T-helper 2 cell treated with Interferon-gamma antibody and Interleukin-4, amounts not matched to agents 5 μg/mL and 100 μg/mL, for 36 hours (primary cell): ENCODE measurements around the gene CDCP2.

Experiments used
- DNase-seq: peaks from one replicate; pipeline ENCODE4 v3.0.0; 2021; ENCODE audit warnings: low spot score
- H3K27ac Mint-ChIP-seq: one replicate; pipeline ENCODE4 v1.8.0; 2021; ENCODE audit warnings: mild to moderate bottlenecking, mixed read lengths
- H3K27me3 Mint-ChIP-seq: one replicate; pipeline ENCODE4 v1.8.0; 2021; ENCODE audit warnings: low read depth, mixed read lengths
- H3K36me3 Mint-ChIP-seq: one replicate; pipeline ENCODE4 v1.8.0; 2021; ENCODE audit warnings: low read depth, mixed read lengths
- H3K4me1 Mint-ChIP-seq: one replicate; pipeline ENCODE4 v1.8.0; 2021; ENCODE audit warnings: low read depth, mixed read lengths
- H3K4me3 Mint-ChIP-seq: one replicate; pipeline ENCODE4 v1.8.0; 2022; ENCODE audit warnings: mild to moderate bottlenecking, moderate library complexity, mixed read lengths
- H3K9me3 Mint-ChIP-seq: one replicate; pipeline ENCODE4 v1.8.0; 2021; ENCODE audit warnings: mixed read lengths

CDCP2 gene

DNA sequence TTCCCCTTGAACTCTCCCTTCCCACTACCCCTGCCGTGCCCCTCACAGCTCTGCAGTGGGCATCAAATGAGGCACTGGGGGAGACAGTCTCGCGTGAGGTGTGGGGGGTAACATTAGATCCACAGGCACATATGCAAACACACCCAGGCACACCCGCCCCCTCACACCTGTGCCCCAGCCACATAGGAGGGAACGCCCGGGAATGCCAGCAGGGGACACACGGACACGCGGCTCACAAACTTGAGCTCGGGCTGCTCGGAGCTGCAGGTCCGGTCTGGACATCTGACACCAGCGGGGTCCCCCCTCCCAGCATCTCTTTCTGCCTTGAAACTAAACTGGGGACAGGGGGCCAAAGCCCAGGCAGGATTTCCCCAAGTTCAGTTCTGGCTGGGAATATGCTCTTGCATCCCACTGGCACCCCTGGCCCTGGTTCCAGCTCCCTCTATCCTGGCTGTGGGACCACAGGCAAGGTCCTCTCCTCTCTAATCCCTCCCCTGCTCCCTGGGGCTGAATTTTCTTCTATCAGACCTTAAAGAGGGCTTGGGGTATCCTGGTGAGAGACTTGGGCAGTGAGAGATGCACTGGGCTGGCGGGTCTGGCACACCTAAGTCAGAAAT, 30.6 kb downstream of the CDCP2 start:
- no peaks in the 10 kb centered on the region for H3K9me3 Mint-ChIP-seq
- peaks cover 11% of the 10 kb centered on the region for H3K27me3 Mint-ChIP-seq
- H3K4me3 Mint-ChIP-seq, result peak overlapping the region; percentile 41
- no peaks in the 10 kb centered on the region for H3K36me3 Mint-ChIP-seq
- no peak for DNase-seq
- H3K4me1 Mint-ChIP-seq, result no peaks in the 10 kb centered on the region
- no peak overlapping the region for H3K27ac Mint-ChIP-seq

DNA sequence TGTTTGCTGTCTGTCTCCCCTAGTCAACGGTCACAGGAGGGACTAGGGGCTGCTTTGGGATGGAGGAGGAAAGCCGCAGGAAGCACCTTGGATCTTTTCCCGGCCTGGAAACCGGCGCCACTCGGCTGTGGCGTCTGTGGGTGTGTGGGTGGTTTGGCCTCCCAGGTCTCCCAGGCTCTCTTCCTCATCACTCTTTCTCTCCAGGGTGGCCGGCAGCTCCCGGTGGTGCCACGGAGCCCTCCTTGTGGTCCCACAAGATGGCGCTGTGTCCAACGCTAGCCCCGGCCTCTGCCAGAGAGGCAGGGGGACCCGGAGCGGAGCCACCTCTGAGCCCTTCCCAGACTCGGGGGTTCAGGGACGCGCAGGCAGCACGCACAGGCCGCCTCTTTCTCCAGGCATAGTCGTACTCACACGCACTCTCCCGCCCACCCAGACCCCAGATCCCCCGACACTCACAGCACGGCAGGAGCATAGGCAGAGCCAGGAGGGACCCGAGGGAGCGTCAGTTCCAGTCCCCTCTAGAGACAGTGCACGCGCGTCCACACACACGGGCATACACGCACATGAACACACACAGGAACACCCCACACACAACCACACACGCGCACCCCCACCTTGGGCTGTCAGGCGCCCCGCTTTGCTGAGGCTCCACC, 31.2 kb downstream of the CDCP2 start:
- no peaks in the 10 kb centered on the region for H3K9me3 Mint-ChIP-seq
- DNase-seq, result peak; percentile 52
- H3K4me3 Mint-ChIP-seq, result peak overlapping the region; percentile 41
- no peaks in the 10 kb centered on the region for H3K36me3 Mint-ChIP-seq
- H3K27me3 Mint-ChIP-seq, result peaks cover 11% of the 10 kb centered on the region
- H3K27ac Mint-ChIP-seq, result no peak overlapping the region
- no peaks in the 10 kb centered on the region for H3K4me1 Mint-ChIP-seq

DNA sequence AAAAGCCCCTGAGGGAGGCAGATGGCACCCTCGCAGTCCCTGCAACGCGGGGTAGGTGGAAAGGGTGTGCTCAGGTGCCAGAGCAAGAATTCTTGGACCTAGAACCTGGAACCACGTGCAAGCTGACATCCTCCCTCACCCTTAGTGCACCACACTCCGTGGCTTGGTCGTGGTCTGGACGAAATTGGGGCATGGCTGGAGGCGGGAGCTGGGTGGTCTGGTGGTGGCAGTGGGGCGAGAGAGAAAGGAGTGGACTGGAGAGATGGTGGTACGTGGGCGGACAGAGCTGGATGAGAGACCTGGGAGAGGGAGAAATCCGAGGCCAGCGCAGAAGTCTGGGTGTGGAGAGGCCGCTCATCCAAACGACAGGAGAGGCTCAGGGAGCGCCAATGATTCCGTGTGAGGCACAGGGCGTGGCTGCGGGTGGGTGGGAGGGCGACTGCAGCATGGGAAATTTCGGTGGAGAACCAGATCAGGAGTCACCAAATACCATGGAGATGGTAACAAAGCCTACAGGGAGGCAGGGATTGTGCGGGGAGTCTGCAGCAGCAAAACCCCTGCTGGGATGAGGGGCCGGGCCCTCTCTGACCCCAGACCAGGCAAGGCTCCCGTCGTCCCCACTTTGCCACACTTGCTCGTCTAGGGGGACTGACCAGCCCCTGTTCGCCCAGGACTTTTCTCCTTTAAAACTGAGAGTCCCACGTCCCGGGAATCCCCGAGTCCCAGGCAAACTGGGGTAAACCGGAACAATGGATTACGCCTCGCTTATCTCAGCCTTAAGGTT, 31.9 kb downstream of the CDCP2 start:
- no peak overlapping the region for H3K4me3 Mint-ChIP-seq
- peaks cover 11% of the 10 kb centered on the region for H3K27me3 Mint-ChIP-seq
- no peak for DNase-seq
- H3K27ac Mint-ChIP-seq, result no peak overlapping the region
- H3K9me3 Mint-ChIP-seq, result no peaks in the 10 kb centered on the region
- H3K36me3 Mint-ChIP-seq, result no peaks in the 10 kb centered on the region
- H3K4me1 Mint-ChIP-seq, result no peaks in the 10 kb centered on the region

DNA sequence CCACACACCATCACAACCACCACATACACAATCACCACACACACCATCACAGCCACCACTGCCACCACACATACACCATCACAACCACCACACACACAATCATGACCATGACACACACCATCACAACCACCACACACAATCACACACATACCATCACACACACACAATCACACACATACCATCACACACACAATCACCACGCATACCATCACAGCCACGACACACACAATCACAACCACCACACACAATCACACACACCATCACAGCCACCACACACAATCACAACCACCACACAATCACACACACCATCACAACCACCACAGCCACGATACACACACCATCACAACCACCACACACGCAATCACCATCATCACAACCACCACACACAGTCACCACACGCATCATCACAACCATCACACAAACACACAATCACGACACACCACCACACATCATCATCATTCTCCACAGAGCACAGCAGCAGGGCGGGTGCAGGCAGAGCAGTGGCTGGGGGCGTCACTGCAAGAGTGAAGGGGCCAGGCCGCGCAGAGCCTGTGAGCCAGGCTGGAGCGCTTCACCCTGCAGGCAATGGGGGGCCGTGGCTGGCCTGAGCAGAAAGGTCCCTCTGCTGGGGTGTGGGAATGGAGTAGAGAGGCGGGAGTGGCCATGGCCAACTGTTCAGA, 32.6 kb downstream of the CDCP2 start:
- H3K4me3 Mint-ChIP-seq, result no peak overlapping the region
- no peaks in the 10 kb centered on the region for H3K4me1 Mint-ChIP-seq
- no peaks in the 10 kb centered on the region for H3K9me3 Mint-ChIP-seq
- DNase-seq, result no peak
- H3K27me3 Mint-ChIP-seq, result peaks cover 11% of the 10 kb centered on the region
- H3K36me3 Mint-ChIP-seq, result no peaks in the 10 kb centered on the region
- no peak overlapping the region for H3K27ac Mint-ChIP-seq

DNA sequence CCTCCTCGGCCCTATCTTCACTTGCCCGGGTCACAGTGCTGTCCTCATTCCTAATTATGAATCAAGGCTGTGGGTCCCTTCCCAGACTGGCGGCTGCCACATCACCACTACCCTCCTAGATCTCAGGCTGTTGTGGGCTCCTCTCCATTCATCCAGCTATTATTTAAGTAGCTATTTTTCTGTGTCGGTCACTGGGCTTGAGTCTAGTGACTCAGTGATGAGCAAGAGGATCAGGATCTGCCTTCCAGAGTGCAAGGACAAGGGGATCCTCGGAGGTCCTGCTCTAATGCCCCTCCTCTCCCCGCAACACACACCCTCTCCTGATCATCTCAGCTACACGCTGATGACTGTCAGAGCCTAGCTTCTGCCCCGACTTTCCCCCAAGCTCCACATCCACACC, 34.1 kb downstream of the CDCP2 start:
- Mint-ChIP-seq H3K4me1 (no peaks in the 10 kb centered on the region), H3K4me3 (no peak overlapping the region), H3K27ac (no peak overlapping the region), H3K27me3 (peaks cover 11% of the 10 kb centered on the region), H3K36me3 (no peaks in the 10 kb centered on the region), H3K9me3 (no peaks in the 10 kb centered on the region)
- DNase-seq, result no peak

DNA sequence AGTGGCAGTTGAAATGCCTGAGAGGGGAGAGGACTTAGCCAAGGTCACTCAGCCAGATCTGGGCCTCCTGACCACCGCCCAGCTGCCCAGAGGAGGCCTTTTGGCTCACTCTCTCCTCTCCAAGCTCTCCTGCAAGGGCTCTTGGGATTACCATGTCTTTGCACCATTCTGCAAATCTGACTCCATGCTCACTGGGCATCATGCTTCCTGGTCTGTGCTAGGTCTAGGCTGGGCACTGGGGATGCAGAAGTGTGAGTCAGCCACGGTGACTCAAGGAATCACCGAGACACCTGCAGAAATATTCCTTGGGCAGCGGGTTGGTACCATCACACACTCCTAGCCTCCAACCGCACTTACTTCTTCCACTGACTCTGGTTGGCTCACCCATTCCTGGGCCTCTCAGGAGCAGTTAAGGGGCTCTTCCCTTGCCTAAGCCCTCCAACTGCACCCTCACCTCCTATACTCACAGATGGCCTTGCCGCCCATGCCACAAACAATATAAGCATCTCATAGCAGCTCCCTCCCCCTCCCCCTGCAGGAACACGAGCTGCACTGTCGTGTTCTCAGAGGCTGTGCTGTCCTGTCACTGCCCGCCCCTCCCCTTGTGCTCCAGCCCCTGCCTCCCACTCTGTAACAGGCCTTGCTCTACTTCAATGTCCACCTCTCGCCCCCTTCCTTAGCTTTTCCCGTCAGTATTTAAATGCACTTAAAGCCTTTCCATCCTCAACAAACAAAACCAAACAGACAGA, 34.8 kb downstream of the CDCP2 start:
- Mint-ChIP-seq H3K4me3 (no peak overlapping the region), H3K9me3 (no peaks in the 10 kb centered on the region), H3K4me1 (no peaks in the 10 kb centered on the region), H3K27me3 (peaks cover 11% of the 10 kb centered on the region), H3K36me3 (no peaks in the 10 kb centered on the region), H3K27ac (no peak overlapping the region)
- no peak for DNase-seq

DNA sequence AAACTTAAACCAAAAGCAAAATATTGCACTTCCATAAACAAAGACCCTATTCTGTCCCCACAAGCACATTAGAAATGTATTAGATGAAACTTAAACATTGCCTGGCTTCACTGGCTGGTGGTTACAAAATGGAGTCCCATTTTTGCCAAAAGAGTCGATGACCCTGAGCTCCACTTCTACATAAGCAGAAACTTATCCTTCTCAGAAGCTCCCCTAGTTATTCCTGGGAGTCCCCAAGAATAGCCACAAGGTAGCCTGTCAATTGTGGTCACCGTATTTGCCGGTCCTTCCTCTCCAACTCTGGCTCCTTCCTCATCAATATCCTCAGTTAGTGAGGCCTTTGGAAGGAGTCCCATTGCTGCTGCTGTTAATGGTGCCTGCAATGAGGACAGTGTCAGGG, 37.3 kb downstream of the CDCP2 start:
- H3K4me3 Mint-ChIP-seq, result no peak overlapping the region
- no peaks in the 10 kb centered on the region for H3K27me3 Mint-ChIP-seq
- DNase-seq, result no peak
- H3K4me1 Mint-ChIP-seq, result no peaks in the 10 kb centered on the region
- H3K9me3 Mint-ChIP-seq, result no peaks in the 10 kb centered on the region
- H3K27ac Mint-ChIP-seq, result no peak overlapping the region
- H3K36me3 Mint-ChIP-seq, result no peaks in the 10 kb centered on the region

DNA sequence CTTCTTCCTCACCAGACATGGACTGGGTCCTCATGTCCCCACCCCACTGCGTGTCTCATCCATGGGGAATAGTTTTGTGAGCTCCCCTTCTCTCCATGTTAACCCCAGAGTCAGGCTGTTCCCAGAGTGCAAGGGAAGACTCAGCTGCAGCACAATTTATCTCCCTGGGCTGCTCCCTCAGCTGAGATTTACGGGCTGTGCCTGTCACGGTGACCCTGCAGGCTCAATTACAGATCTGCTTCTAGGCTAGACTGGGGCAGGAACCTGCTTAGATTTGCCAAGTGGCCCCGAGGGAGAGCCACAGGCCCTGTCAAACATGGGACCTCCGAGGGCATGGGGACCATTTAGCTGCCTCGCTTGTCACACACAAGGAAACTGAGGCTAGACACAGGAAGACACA, 37.8 kb downstream of the CDCP2 start:
- Mint-ChIP-seq H3K9me3 (no peaks in the 10 kb centered on the region), H3K4me1 (no peaks in the 10 kb centered on the region), H3K36me3 (no peaks in the 10 kb centered on the region), H3K27ac (no peak overlapping the region), H3K4me3 (no peak overlapping the region), H3K27me3 (no peaks in the 10 kb centered on the region)
- no peak for DNase-seq

DNA sequence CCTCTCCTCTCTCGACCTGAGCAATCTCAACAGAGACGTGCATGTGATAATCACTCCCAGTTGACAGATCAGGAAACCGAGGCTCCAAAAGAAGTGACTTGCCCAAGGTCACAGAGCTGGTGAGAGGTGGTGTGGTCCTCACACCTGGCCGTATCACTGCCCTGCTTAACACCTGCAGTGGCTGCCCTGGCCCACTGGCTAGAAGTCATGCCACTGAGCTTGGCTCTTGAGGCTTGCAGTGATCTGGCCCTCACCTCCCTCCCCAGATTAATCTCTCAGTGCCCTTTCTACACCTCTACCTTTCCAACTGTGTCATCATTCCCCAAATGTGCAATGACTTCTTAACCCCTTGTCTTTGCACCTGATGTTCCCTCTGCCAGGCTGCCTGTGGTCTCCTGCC, 38.8 kb downstream of the CDCP2 start:
- Mint-ChIP-seq H3K27me3 (no peaks in the 10 kb centered on the region), H3K36me3 (no peaks in the 10 kb centered on the region), H3K4me1 (no peaks in the 10 kb centered on the region), H3K4me3 (no peak overlapping the region), H3K27ac (no peak overlapping the region), H3K9me3 (no peaks in the 10 kb centered on the region)
- DNase-seq, result no peak

DNA sequence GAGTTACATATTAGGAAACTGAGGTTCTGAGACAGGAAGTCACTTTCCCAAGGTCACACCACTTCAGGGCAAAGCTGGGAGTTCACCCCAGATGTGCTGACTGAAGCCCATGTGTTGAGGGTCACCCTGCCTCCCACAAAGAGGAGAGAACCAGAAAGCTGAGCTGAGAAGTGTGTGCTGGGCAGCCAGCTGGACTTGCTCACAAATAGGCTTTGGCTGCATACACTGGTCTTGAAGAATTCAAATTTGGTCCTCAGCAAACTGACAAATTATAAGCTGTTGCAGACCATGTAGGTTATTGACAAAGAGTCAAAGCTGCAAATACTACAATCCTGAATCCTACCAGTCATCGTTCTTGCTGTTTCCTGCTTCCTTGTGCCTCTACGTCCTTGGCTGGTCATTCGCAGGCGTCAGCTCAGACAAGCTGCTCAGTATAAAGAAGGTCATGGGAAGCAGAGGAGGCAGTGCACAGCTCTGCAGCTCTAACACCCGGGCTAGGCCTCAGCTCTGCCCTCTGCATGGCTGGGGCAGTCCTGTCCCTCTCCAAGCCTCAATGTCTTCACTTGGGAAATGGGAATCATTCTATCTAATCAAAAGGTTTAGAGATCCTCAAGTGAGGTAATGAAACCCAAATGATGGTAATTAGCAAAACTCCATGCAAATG, 40.0 kb downstream of the CDCP2 start:
- Mint-ChIP-seq H3K4me3 (no peak overlapping the region), H3K27me3 (no peaks in the 10 kb centered on the region), H3K9me3 (no peaks in the 10 kb centered on the region), H3K27ac (no peak overlapping the region), H3K36me3 (no peaks in the 10 kb centered on the region), H3K4me1 (no peaks in the 10 kb centered on the region)
- DNase-seq, result no peak

DNA sequence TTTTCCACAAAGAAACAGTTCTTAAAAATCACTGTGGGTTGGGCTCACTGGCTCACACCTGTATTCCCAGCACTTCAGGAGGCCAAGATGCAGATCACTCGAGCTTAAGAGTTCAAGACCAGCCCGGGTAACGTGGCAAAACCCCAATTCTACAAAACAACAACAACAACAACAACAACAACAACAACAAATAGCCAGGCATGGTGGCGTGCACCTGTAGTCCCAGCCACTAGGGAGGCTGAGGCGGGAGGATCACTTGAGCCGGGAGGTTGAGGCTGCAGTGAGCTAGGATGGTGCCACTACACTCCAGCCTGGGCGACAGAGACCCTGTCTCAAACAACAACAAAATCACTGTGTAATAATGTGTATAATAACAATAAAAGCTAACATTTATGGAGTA, 40.8 kb downstream of the CDCP2 start:
- Mint-ChIP-seq H3K4me1 (no peaks in the 10 kb centered on the region), H3K9me3 (no peaks in the 10 kb centered on the region), H3K27ac (no peak overlapping the region), H3K27me3 (no peaks in the 10 kb centered on the region), H3K4me3 (no peak overlapping the region), H3K36me3 (no peaks in the 10 kb centered on the region)
- DNase-seq, result no peak

DNA sequence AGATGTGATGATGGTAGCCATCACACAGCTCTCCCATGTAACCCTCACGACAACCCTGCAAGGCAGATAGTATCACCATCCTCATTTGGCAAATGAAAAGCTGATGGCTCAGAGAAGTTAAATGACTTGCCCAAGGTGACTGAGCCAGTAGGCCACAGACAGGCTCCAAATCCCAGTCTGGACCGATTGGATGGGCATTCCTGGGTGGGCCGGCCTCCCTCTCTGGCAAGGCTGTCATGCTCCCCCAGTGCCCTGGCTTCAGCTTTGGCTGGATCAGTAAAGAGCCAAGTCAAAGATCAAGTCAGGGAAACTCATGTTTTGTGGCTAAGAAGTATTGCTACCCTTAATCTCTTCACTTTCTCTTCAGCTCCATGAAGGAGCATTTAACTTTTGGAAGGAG, 41.2 kb downstream of the CDCP2 start:
- Mint-ChIP-seq H3K27ac (no peak overlapping the region), H3K36me3 (no peaks in the 10 kb centered on the region), H3K27me3 (no peaks in the 10 kb centered on the region), H3K4me3 (no peak overlapping the region), H3K4me1 (no peaks in the 10 kb centered on the region), H3K9me3 (no peaks in the 10 kb centered on the region)
- no peak for DNase-seq

DNA sequence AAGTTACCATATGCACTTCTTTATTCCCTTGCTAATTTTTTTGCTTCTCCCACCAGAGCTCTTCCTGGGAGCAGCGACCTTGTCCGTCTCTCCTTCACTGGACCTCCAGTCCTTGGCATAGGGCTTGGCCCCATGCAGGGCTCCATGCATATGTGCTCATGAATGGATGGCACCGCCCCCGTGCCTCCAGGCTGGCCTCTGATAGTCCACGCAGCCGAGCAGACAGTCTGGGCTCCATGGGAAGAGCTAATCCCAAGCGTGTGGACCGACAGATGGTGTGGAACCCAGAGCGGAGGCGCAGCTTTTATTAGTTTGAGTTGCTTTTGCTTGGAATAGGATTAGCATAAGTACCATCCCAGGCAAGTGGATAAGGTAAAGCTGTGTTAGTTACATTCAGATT, 41.8 kb downstream of the CDCP2 start:
- Mint-ChIP-seq H3K36me3 (no peaks in the 10 kb centered on the region), H3K4me3 (no peak overlapping the region), H3K4me1 (no peaks in the 10 kb centered on the region), H3K27ac (no peak overlapping the region), H3K27me3 (no peaks in the 10 kb centered on the region), H3K9me3 (no peaks in the 10 kb centered on the region)
- no peak for DNase-seq
